Loucy (cell line): ENCODE measurements around the gene CAPNS2.

ENCODE experiments used
- EZH2phosphoT487 ChIP-seq: fragments of 200-600 bp; IDR thresholded peaks from 2 replicates; pipeline ENCODE4 v1.6.1; 2018; ENCODE audit warnings: antibody characterized with exemption, mild to moderate bottlenecking, moderate library complexity, borderline replicate concordance
- TF ChIP-seq, protein P1 (sequence below): fragments of 200-600 bp; sonication (generic); conservative IDR thresholded peaks from 2 replicates; pipeline ENCODE4 v1.5.1; 2014; ENCODE audit warnings: mild to moderate bottlenecking, antibody characterized with exemption, low read length

- TF ChIP-seq, protein P1, sequence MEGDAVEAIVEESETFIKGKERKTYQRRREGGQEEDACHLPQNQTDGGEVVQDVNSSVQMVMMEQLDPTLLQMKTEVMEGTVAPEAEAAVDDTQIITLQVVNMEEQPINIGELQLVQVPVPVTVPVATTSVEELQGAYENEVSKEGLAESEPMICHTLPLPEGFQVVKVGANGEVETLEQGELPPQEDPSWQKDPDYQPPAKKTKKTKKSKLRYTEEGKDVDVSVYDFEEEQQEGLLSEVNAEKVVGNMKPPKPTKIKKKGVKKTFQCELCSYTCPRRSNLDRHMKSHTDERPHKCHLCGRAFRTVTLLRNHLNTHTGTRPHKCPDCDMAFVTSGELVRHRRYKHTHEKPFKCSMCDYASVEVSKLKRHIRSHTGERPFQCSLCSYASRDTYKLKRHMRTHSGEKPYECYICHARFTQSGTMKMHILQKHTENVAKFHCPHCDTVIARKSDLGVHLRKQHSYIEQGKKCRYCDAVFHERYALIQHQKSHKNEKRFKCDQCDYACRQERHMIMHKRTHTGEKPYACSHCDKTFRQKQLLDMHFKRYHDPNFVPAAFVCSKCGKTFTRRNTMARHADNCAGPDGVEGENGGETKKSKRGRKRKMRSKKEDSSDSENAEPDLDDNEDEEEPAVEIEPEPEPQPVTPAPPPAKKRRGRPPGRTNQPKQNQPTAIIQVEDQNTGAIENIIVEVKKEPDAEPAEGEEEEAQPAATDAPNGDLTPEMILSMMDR = no peak
- TF ChIP-seq EZH2phosphoT487 = no peak
These were observed 26.3 kb upstream of the CAPNS2 start for GRCh38 chr16:55540221-55540620.
